ENCODE results near the gene ATR.

Gene ATR

DNA sequence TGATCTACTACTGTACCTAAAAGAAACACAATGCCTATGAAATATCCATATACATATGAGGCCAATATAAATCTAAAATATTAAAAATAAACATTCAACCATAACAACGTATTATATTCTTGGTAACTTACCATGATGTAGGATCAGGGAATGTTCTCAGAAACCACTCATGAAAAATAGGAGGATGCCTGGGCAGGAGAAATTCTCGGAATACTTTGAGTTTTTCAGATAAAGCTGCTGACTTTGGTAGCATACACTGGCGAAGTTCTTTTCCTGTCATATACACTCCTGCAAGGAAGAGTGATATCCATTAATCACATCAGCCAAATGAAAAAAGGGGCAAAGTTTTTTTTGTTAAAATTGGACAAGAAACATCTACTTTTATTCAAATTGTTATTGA lies 119.4 kb downstream of the ATR start:
- H3K36me3 ChIP-seq: peaks cover 18 to 36% (median 19%) of the 10 kb centered on the region in 3 donors
- no peaks in the 10 kb centered on the region for H3K4me1 ChIP-seq
- no peak overlapping the region for H3K27ac ChIP-seq
- intact Hi-C loops (cut with DNase I; ENCODE audit: low total_unique reads): no loop called here
- H3K9me3 ChIP-seq: no peaks in the 10 kb centered on the region
- TF ChIP-seq, protein P1, sequence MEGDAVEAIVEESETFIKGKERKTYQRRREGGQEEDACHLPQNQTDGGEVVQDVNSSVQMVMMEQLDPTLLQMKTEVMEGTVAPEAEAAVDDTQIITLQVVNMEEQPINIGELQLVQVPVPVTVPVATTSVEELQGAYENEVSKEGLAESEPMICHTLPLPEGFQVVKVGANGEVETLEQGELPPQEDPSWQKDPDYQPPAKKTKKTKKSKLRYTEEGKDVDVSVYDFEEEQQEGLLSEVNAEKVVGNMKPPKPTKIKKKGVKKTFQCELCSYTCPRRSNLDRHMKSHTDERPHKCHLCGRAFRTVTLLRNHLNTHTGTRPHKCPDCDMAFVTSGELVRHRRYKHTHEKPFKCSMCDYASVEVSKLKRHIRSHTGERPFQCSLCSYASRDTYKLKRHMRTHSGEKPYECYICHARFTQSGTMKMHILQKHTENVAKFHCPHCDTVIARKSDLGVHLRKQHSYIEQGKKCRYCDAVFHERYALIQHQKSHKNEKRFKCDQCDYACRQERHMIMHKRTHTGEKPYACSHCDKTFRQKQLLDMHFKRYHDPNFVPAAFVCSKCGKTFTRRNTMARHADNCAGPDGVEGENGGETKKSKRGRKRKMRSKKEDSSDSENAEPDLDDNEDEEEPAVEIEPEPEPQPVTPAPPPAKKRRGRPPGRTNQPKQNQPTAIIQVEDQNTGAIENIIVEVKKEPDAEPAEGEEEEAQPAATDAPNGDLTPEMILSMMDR (IDR thresholded peaks at IDR 0.05): no peak
- H3K27me3 ChIP-seq: no peaks in the 10 kb centered on the region
- DNase-seq: no peak
- H3K4me3 ChIP-seq: no peak overlapping the region

DNA sequence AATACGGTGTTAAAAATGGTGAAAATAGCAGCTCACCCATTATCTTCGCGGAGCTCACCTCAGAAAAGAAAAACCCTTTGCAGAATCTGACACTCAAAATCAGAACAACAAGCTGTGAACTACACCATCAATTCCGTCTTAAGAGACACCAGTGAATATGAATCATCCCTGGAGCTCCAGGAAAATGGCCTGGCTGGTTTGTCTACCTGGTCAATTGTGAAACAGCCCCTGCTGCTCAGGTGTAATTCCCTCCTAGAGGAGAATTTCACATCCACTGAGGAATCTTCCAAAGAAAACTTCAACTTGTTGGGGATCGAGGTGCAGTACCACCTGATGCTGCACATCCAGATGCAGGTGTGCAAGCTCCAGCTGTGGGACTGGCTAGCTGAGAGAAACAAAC lies 127.7 kb downstream of the ATR start:
- intact Hi-C loops (cut with DNase I; ENCODE audit: low total_unique reads): no loop called here
- peaks cover 0 to 13% (median 9%) of the 10 kb centered on the region in 4 donors for H3K4me1 ChIP-seq
- no peak overlapping the region for H3K27ac ChIP-seq
- TF ChIP-seq, protein P1 (IDR thresholded peaks at IDR 0.05): no peak
- H3K36me3 ChIP-seq: peaks cover 0 to 20% (median 2%) of the 10 kb centered on the region in 3 donors
- H3K4me3 ChIP-seq: no peak overlapping the region
- no peak for DNase-seq
- H3K9me3 ChIP-seq: no peaks in the 10 kb centered on the region
- no peaks in the 10 kb centered on the region for H3K27me3 ChIP-seq

DNA sequence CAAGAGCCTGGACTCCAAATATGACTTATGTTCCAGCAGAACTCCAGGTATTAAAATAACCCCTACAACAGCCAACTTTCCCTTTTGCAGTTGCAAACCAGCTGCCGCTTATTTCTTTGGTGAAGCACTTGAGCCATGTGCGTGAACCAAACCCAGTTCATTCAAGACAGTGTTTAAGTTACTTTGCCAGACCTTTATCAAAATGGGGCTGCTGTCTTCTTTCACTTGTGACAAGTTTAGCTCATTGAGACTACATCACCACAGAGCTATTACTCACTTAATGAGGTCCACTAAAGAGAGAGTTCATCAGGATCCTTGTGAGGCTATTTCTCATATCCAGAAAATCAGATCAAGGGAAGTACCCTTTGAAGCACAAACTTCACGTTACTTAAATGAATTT lies 128.3 kb downstream of the ATR start:
- intact Hi-C loops (cut with DNase I; ENCODE audit: low total_unique reads): no loop called here
- H3K4me3 ChIP-seq: no peak overlapping the region
- no peak for DNase-seq
- no peaks in the 10 kb centered on the region for H3K27me3 ChIP-seq
- TF ChIP-seq, protein P1 (IDR thresholded peaks at IDR 0.05): no peak
- H3K9me3 ChIP-seq: no peaks in the 10 kb centered on the region
- H3K36me3 ChIP-seq: peaks cover 0 to 20% (median 0%) of the 10 kb centered on the region in 3 donors
- peaks cover 0 to 20% (median 15%) of the 10 kb centered on the region in 4 donors for H3K4me1 ChIP-seq
- no peak overlapping the region for H3K27ac ChIP-seq

DNA sequence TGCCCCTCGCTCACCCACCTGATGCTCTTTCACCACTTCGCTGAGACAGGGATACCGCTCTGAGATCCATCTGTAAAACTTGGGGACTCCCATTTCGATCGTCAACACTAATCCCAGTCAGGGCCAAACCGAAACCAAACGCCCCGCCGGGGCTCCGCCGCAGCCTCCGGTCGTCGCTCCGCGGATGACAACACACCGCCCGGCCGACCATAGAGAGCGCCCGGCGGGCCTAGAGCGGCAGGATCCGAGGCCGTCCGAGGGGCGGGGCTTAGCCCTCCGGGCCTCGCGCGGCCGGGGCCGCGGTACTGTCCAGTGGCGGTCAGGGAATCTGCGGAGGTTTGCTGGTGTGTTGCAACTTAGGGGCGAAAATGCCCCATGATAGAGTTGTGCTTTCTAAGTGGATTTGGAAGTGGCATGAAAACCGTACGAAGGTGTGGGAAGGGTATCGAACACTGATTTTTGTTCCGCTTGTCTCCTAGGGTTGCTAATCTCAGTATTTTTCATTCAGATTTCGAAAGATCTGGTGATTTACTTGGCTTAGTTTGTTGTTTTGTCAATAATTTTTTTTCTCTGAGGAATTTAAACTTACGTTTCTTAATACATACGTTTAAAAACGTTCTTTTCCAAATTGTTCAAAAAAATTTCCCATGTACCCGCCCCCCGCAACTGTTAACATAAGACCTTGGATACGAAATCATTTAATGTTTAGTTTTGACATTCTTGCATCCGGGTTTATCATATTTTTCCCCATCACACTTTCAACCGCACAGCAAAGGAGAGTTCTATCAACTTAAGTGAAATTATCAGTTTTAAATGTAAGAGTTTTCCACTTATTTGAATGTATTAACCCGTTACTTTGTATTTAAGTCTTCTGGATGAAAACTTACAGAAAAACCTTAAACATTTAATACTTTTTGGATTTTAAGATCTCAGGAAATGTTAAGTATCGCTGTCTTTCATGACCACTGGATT lies 130.4 kb downstream of the ATR start, which contains the start of gene XRN1:
XRN1 (minus strand) TSS at position 186 of the 972 bp plus-strand sequence; CDS start at position 93, 93 bp downstream.
- Histone ChIP-seq H3K36me3 (peaks cover 0 to 14% (median 0%) of the 10 kb centered on the region in 3 donors), H3K9me3 (no peaks in the 10 kb centered on the region), H3K27me3 (no peaks in the 10 kb centered on the region), H3K4me3 (peak within 1 kb of the TSS; percentile 75 to 82), H3K27ac (peak within 1 kb of the TSS; percentile 94 to 97), H3K4me1 (peaks cover 0 to 38% (median 22%) of the 10 kb centered on the region in 4 donors)
- DNase-seq: peak; percentile 96
- TF ChIP-seq, protein P1 (IDR thresholded peaks at IDR 0.05): no peak
- intact Hi-C loops (cut with DNase I; ENCODE audit: low total_unique reads): no loop called here

DNA sequence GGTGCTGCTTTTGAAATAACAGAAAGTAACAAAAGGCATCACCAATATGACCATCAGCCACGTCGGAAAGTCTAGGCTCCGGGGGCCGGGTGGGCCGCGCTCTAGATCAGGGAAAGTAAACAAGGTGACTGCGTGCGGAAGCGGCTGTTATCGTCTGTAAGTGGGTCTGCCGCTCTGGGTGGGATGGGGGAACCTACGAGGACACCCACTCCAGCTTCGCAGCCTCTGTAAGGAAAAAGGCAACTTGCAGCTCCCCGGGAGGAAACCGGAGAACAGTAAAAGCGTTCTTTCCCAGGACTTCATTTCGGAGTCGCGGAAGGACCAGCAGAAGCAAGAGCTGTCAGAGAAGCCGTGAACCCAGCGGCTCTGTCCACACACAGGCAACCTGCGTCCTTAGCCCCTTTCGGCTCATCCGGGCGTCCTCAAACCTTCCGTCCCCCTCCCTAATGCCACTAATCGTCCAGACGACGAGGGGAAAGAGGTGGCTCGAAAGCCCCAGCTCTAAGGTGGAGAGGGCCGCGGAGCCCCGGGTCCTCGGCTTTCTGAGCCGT lies 131.2 kb downstream of the ATR start:
- intact Hi-C loops (cut with DNase I; ENCODE audit: low total_unique reads): no loop called here
- DNase-seq: peak; percentile 28 to 69
- H3K27ac ChIP-seq: peak overlapping the region; percentile 94 to 97
- H3K4me3 ChIP-seq: peak overlapping the region; percentile 75 to 82
- H3K4me1 ChIP-seq: peaks cover 0 to 38% (median 24%) of the 10 kb centered on the region in 4 donors
- TF ChIP-seq, protein P1 (IDR thresholded peaks at IDR 0.05): no peak
- H3K9me3 ChIP-seq: no peaks in the 10 kb centered on the region
- peaks cover 0 to 7% (median 0%) of the 10 kb centered on the region in 3 donors for H3K36me3 ChIP-seq
- H3K27me3 ChIP-seq: no peaks in the 10 kb centered on the region
